ENCODE results near the gene GATAD2A.

DNA sequence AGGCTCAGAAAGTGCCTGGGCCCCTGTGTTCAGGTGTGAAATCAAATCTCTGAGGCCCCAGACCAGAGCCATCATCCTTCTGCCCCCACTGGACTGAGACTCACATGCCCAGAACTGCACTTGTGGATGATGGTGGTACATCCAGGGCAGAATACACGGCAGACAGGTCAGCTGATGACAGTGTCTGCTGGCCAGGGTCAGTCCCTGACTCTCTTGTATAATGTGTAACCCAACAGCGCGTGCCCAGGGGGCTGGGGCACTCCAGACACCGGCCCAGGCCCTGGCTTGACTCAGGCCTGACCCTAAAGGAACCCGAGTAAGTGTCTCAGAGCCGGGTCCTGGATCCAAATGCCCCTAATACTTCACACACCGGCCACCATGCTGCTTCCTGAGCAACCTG lies 37.4 kb upstream of the GATAD2A start:
- TF ChIP-seq, protein P1, sequence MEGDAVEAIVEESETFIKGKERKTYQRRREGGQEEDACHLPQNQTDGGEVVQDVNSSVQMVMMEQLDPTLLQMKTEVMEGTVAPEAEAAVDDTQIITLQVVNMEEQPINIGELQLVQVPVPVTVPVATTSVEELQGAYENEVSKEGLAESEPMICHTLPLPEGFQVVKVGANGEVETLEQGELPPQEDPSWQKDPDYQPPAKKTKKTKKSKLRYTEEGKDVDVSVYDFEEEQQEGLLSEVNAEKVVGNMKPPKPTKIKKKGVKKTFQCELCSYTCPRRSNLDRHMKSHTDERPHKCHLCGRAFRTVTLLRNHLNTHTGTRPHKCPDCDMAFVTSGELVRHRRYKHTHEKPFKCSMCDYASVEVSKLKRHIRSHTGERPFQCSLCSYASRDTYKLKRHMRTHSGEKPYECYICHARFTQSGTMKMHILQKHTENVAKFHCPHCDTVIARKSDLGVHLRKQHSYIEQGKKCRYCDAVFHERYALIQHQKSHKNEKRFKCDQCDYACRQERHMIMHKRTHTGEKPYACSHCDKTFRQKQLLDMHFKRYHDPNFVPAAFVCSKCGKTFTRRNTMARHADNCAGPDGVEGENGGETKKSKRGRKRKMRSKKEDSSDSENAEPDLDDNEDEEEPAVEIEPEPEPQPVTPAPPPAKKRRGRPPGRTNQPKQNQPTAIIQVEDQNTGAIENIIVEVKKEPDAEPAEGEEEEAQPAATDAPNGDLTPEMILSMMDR (IDR thresholded peaks at IDR 0.05), result no peak
- TF ChIP-seq POLR2A (IDR thresholded peaks at IDR 0.05), result no peak

All from Peyer's patch (tissue), 4 donors.